Measurements from ENCODE around the gene DNAJC27. TPM values are rescaled to one million over a fixed set of nuclear protein-coding genes. Genes with fewer than 3 reads are reported as not detected.

The DNAJC27 gene
- total RNA-seq, 1 donor from 2014 or later, result 11.5 TPM

DNA sequence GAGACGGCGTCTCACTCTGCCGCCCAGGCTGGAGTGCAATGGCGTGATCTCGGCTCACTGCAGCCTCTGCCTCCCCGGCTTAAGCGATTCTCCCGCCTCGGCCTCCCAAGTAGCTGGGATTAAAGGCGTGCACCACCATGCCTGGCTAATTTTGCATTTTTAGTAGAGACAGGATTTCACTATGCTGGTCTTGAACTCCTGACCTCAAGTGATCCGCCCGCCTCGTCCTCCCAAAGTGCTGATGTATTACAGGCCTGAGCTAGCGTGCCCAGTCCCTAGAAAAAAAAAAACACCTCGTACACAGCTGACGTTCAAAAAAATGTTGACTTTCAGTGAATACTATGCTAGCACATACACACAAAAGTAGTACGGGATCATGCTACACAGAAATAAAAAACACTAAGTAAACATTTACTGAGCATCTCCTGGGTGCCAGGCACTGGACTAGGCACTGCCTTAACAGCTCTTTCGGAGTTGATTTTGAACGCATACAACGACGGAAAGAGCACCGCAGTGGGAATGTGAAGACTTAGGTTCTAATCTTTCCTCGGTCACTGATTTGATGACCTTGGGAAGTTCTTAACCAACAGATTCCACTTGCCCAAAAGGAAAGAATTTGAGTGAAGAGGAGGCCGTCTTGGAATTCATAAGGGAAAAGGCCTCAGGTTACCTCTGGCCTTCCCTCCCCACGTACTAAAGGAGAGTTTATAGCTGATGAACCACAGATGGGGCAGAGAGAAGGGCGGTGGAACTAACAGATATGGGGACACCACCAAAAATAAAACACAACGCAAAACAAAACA, 1.1 kb downstream of the DNAJC27 start:
- DNase-seq, result no peak

DNA sequence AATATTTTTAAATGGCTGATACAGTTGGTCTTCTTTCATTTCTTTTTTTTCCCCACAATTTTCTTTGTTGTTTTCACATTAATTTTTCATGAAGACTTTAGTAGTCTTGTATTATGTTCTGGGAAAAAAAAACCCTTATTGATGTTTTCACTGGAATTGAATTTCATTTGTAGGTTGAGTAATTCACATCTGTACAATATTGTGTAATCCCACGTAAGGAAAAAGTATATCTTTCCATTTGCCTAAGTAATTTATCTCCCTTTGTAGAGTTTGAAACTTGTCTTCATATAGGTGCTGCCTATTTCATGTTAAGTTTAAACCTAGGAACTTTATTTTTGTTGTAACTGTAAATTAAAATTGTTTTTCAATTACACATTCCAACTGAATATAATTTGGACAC, 2.0 kb downstream of the DNAJC27 start:
- DNase-seq, result no peak

DNA sequence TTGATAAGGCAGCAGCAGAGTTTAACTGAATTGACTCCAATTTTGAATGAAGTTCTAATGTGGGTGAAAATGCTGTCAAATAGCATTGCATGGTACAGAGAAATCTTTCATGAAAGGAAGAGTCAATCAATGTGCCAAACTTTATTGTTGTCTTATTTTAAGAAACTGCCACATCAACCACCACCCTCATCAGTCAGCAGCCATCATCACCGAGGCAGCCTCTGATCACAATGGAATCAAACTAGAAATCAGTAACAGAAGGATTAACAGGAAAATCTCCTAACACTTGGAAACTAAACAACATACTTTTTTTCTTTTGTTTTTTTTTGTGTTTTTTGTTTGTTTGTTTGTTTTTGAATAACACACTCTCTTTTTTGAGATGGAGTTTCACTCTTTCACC, 9.9 kb downstream of the DNAJC27 start:
- DNase-seq, result no peak

DNA sequence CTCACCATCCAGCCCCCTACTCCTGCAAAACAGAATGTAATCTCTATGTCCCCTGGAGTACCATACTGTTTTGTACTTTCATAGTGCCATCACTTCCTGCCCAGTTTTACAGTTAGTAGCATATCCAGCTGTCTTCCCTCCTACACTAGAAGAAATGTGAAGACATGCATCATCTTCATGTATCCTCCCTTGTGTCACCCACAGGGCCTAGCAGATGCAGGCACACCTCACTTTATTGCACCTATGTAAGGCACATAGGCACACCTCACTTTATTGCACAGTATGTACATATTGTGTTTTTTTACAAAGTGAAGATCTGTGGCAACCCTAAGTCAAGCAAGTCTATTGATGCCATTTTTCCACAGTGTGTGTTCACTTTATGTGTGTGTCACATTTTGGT, 12.0 kb downstream of the DNAJC27 start:
- no peak for DNase-seq

DNA sequence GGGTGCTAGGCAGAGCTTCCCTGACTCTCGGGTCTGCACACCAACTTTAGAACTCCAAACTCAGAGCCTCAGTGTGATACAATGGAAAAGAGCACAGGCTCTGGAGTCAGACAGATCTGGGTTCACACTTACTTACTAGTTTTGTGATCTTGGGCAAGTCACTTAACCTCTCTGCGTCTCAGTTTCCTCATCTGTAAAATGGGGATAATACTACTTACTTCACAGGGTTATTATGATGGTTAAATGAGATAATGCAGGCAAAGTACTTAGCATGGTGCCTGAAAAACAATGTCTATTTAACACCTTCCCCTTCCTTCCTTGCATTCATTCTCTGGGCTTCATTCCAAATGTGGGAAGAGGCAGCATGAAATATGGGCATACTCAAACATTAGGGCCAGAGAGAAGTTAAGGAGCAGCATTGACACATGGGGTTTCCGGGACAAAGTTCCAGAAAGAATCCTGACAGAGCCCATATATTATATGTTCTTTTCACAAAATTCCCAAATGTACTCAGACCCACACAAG, 13.3 kb downstream of the DNAJC27 start:
- no peak for DNase-seq

DNA sequence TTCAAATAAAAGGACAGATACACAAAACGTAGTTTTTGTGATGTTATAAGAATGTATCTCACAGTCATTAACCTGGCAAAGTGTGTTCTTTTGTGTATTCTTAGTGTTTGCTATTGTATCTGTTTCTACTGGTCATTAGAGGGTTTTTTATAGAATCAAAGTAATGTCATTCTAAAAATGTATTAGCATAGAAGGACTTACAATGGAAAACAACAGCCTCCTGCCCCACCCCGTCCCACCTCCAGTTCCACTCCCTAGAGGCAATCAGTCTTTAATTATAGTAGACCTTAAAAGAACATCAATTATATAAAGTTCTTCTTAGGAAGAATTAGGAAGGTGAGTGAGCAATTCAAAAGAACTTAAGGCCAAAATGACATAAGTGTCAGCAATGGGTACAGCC, 13.8 kb downstream of the DNAJC27 start:
- DNase-seq, result no peak

DNA sequence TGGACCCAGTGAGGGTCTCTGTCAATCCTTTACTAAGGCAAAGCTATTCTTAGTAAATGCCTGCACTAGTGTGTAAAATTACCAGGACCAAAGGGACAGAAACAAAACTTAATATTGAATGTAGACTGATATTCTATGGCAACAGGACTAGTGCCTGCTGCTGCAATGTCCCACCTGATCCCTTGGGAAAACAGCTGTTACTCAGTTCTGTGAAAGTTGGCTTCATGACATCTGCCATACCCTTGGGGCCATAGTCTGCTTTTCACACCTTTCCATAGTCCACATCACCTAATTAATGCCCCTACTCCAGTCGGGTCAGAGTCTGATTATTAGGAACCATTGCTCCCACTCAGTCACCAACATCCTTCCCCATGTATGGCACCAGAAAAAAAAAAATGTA, 14.5 kb downstream of the DNAJC27 start:
- DNase-seq, result no peak

DNA sequence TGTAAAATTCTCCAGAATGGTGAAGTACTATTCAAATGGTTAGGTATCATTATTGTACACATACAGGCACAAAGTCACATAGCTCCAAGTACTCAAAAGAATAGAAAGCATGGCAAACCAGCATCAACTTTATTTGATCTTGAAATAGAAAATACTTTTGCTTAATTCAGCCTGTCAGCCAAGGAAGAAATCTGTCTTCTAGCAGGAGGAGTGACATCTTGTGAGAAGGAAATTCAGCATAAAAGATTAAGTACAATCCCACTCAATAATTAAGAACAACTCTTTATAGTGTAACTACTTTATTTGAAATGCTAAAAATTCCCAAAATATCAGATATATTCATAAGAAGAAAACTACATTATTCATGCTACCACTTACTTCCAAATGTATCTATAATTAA, 15.8 kb downstream of the DNAJC27 start:
- DNase-seq, result no peak

DNA sequence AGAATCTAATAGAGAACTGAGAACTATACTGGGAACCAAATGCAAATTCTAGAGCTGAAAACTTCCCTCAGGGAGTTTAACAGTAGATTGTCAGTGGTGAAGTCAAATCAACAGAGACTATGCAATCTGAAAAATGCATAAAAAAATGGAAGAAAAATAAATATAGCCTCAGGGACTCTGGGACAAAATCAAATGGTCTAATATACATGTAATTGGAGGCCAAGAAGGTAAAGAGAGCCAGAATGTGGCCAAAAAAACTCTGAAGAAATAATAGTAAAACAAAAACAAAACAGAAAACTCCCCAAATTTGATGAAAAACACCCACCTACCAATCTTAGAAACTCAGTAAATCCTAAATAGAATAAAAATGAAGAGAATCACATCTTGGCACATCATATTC, 16.5 kb downstream of the DNAJC27 start:
- DNase-seq, result no peak

DNA sequence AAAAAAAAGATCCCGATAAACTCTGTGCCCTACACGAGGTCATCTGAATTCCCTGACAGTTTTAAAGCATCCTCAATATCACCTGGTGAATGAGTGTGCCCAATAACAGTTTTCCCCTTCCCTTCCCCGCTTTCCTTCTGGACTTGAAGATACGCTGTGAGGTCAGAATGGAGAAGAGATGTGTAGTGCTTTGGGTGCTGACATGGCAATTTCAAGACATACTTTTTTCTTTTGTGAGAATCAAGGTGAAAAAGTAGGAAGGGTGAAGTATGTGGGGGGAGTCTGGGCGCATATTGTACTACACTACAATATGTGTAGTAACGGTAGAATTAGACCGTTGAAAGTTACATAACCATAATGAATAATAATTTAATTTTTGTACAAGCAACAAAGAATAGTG, 21.7 kb downstream of the DNAJC27 start:
- DNase-seq, result no peak

DNA sequence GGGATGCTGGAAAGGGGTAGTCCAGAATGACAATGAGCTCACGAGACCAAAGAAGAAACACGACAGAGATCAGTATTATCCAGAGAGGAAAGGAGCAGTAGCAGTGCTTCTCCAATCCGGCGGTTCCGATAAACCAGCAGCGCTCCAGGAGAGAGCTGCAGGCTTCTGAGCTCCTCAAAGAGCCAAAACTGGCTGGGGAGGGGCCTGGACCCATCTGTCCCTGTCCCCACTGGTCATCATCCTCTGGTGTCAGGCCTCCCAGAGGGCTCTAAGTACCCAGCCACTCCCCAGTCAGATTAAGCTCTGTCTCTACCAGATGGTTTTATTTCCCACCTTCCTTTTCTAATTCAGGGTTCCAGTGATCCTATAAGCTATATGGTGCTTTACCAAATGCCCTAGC, 23.2 kb downstream of the DNAJC27 start:
- DNase-seq, result no peak

DNA sequence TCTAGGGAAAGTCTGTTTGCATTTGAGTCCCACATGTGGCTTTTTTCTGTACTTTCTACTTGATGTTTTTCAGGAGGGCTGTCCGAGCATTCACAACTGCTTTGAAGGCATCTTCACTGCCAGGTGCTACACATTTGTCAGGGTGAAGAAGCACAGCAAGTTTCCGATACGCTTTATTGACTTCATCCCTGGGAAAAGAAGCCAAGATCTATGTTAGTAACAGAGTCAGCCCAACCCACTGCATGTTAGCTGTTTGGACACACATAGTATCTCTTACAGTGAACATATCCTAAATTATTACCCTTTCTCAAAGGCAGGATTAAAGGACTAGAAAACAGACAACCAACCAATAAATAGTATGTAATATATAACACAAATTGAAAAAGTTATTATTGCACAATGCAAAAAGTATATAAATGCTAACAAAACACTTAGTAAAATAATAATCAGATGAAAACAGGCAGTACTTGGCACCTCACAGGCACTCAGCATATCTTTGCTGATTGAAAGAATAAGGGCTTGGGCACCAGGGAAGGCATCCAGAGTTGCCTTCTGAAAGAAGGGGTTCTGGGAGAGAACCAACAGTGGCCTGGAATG, 24.1 kb downstream of the DNAJC27 start:
- peak; percentile 67 for DNase-seq

DNA sequence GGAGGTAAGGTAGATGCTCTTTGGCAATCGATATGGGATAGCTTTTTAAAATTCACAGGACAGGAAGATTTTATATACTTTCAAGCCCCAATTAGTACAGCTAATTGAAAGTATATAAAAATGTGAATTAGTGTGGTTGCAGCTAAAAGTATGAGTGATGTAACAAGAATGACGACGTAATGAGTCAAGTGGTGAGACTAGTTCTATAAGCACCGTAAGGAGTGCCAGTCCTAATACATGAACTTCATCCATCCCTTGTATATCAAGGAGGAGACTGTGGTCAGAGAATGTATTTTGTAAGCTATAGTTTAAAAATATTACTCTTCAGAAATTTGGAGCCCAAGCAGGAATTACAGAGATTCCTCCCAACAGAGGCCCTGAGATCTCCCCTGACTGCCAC, 25.8 kb downstream of the DNAJC27 start:
- DNase-seq, result no peak

DNA sequence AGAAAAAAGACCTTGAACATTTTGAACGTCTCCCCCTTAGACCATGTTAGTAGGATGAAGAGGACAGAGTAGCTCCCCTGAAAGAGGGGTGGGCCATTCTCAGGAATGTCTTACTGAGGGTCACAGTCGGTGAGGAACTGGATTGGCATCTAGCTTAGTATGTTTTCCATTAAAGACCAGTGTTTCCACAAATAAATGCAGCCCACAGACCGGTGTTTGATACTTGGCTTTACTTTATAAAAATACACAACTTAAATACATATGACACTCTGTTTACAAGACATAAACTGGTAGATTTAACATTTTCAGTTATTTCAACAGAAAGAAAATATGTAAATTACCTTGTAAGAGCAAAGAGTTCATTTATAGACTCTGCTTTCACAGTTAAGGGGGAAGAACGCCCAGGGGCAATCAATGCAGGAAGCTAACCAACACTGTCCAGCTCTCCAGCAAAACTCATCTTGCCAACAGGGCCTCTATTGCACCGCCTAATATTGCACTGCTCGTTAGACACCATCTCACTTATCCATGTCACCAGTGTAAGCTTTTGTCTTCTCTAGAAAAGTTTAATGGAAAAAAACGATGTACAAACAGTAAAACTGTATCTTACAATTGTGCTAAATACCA, 28.2 kb downstream of the DNAJC27 start:
- no peak for DNase-seq

DNA sequence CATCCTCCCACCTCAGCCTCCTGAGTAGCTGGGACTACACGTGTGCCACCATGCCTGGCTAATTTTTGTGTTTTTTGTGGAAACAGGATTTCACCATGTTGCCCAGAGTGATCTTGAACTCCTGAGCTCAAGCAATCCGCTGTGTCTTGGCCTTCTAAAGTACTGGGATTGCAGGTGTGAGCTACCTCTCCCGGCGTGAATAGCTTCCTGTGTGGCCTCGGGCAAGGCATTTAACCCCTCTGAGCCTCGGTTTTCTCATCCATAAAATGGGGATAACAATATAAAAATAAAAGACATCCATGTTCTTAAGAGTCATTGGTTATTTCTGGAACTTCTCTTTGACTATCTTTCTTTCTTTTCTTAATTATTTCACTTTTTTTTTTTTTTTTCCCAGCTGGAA, 32.4 kb downstream of the DNAJC27 start:
- DNase-seq, result no peak

DNA sequence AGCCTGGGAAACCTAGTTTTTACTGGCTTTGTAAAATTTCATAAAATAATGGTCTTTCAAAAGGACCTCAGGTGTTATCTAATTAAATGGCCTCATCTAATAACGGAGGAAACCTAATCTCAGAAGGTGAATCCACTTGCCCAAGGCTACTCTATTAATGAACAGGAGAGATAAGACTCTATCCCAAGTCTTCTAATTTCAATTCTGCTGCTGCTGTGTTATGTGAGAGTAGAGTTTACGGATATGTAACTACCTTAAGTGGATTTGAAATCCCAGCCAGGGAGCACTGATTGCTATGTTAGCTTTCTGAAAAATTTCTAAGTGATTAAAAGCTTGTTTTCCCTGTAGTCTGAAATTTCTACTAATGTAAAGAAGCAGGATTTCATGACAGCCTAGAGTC, 34.5 kb downstream of the DNAJC27 start:
- DNase-seq, result no peak

DNA sequence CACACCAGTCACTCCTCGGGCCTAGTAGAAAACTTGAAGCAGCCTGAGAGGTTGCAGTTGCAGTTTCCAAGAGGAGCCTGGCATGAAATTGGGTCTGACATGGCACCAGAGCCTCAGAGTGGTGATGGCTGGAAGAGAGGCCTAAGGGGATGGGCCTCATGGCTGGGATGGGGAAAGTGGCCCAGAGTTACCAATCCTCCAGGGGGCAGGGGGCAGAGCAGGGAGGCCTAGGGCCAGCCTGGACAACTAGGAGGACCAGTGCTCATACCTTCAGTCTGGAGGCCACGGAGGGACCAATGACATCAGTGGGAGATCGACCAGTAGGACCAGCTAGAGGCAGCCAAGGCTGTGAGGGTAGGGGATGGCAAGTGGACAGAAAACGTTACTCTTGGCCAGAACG, 36.6 kb downstream of the DNAJC27 start:
- DNase-seq, result no peak

DNA sequence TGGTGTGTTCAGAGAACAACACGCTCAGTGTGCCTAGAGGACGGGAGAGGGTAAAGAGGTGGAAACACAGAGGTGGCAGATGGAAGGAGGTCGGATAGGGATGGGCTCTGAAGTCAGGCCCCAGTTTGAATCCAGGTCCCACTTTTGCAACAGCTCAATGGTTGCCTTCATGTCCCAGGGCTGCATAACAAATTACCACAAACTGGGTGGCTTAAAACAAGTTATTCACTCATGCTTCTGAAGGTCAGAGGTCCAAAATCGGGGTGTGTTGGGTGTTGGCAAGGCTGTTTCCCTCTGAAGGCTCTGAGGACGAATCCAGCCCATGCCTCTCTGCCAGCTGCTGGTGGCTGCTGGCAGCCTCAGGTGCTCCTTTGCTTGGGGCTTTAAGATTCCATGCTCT, 39.0 kb downstream of the DNAJC27 start:
- no peak for DNase-seq

DNA sequence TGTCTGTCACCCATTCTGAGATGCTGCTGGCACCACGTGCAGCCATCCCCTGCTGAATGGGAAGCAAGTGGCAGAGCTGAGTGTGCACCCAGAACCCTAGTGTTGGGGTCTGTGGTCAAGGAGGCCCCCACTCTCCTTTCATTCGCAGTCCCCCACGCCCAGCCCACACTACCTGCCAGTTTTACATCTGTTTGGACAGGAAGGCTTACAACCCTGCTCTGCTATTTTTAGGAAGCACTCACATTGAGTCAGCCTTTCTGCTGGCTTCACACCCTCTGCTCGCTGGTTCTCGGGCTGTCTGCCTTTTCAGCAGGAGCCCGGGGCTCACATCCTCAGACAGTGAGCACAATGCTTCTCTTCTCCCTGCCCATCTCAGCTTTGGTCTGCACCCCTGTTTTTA, 41.0 kb downstream of the DNAJC27 start:
- peak; percentile 34 for DNase-seq

DNA sequence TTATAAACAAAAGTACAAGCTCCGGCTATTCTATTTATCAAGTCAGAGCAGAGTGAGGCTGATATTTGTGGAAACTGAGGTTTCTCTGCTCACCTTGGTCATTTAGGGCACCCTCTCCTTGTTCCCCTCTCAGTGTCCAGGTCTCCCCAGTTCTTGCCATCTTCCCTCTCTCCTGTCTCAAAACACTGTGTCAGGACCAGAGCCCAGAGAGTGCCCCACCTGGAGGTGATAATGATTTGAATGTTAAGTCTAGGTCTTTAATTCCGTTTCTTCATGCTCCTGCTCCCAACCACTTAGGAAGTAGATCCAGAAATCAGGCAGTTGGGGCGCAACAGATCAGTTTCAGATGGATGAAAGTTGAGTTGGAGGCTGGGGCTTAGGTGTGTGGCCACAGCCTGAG, 42.5 kb downstream of the DNAJC27 start:
- DNase-seq, result no peak

DNA sequence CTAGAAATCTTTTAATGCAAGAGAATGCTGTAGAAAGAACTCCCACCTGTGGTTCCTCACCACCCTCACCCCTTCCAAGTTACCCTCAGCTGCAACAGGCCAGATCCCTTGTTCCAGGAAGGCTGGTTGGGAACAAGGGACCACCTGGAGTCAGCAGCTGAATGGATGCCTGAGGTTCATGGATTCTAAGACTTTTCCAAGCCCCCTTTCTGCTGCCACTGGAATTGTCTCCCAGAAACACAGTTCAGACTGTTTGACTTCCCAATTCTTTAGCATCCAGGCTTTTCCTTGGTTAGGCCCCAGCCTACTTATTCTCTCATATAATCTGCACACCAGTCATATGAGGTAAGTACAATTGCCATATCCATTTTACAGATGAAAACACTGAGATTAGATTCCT, 43.7 kb downstream of the DNAJC27 start:
- no peak for DNase-seq

DNA sequence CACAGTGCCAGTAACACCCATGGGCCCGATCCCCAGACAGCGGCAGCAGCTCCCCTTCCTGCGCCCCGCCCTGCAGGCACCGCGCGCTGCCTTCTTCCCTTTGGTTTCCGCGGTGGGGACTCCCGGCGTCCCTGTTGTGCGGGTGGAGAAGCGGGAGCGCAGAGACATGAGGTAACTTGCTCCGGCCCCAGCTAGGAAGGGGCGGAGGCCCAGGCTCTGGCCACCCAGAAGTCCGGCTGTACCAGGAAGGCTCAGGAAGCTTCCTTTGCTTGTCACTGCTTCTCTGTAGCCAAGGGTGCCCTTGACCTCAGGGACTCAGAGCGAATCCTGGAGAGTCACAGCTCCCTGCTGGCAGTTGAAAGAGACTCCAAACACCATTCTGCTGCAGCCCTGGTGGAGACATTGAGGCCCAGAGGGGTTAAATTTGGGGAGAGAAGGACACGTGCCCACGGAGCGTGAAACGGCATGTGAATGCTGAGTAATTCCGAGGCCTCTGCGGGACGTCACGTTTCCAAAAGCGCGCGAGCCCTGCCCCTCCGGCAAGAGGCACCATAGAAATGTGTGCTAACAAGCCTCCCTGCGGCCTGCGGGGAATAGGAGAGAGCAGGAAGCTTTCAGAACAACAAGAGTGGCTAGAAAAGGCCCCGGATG, 45.0 kb downstream of the DNAJC27 start:
- peak; percentile 60 for DNase-seq

DNA sequence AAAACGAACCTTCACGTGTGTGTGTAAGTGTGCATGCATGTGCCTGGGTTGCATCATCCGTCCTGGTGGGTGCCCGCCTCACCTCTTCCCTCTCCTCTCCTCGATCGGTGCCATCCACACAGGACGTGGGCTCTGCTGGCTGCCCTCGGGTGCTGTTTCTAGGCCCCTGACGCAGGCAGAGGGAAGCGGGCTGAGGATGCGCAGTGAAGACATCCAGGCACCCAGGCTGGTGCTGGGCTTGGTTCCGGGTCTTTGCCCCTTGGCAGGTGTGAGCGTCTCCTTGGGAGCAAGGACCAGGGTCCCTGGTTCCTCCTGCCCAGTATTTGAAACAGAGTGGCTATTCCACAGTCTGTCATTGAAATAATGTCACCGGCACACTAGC, 45.5 kb downstream of the DNAJC27 start:
- DNase-seq, result no peak

Data from tongue (tissue), 2 donors.